22Rv1 (cell line): ENCODE data around the gene HLA-DQB1.

ENCODE experiments used
- ZFX ChIP-seq: fragments of 450-650 bp; IDR thresholded peaks from 2 replicates; pipeline ENCODE4 v1.6.1; 2017; ENCODE audit warnings: antibody characterized with exemption, borderline replicate concordance
- TF ChIP-seq, protein P1 (sequence below): fragments of 450-650 bp; IDR thresholded peaks from 2 replicates; pipeline ENCODE4 v1.5.1; 2017; ENCODE audit warnings: mild to moderate bottlenecking

DNA sequence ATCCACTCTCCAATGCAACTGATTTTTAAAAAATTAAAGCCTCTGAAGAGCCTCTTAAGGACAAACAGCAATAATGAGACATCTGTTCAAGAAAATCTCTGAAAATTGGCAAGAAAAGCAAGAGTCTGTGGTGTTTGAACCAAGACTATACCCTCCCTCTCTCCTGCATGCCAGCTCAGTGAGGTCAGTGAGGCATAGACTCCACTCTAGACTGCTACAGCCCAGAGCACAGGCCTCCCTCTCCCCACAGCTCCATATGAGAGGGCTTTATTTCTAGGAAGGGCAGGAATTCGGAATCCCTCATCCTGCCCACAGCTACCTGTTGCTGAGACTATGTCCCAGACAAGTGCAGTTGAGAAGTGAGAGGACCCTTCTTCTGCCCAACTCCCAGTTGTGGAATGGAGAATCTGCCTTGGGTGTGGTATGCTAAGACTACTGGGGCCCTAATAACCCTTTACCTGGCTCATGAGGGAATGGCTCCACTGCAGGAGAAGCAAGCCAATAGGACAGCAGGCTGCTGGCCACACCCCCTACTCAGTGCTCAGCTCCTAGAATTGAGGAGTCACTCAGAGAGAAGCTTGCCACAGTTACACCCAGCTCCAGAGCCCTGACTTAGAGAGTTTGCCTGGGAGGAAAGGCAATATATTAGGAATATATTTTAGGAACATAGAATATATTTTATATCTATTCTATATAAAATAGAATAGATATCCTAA is 51.9 kb downstream of the HLA-DQB1 start:
- TF ChIP-seq, protein P1, sequence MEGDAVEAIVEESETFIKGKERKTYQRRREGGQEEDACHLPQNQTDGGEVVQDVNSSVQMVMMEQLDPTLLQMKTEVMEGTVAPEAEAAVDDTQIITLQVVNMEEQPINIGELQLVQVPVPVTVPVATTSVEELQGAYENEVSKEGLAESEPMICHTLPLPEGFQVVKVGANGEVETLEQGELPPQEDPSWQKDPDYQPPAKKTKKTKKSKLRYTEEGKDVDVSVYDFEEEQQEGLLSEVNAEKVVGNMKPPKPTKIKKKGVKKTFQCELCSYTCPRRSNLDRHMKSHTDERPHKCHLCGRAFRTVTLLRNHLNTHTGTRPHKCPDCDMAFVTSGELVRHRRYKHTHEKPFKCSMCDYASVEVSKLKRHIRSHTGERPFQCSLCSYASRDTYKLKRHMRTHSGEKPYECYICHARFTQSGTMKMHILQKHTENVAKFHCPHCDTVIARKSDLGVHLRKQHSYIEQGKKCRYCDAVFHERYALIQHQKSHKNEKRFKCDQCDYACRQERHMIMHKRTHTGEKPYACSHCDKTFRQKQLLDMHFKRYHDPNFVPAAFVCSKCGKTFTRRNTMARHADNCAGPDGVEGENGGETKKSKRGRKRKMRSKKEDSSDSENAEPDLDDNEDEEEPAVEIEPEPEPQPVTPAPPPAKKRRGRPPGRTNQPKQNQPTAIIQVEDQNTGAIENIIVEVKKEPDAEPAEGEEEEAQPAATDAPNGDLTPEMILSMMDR: no peak
- TF ChIP-seq ZFX: no peak
